GM18505 (cell line): ENCODE measurements around the gene ADAMTS5.

ENCODE experiments used
- ATAC-seq: cut with Tn5 transposase; IDR thresholded peaks from one replicate; pipeline ENCODE4 v1.9.1; 2021; ENCODE audit not compliant: unreplicated experiment
- POLR2A ChIP-seq: IDR thresholded peaks from 4 replicates; pipeline ENCODE4 v1.6.1; 2011; ENCODE audit warnings: borderline replicate concordance; ENCODE audit not compliant: insufficient read depth, insufficient read length; ENCODE audit errors: extremely low read depth

Gene ADAMTS5

GRCh38 chr21:26888931-26889330 is 78.0 kb downstream of the ADAMTS5 start:
- no peak for TF ChIP-seq POLR2A
- no peak for ATAC-seq

- TF ChIP-seq POLR2A = no peak
- no peak for ATAC-seq
These were observed 78.6 kb downstream of the ADAMTS5 start for GRCh38 chr21:26888256-26888655.

- TF ChIP-seq POLR2A = no peak
- no peak for ATAC-seq
These were observed 79.6 kb downstream of the ADAMTS5 start for GRCh38 chr21:26887251-26887650.

- no peak for TF ChIP-seq POLR2A
These were observed 82.5 kb downstream of the ADAMTS5 start for GRCh38 chr21:26884436-26884835.

GRCh38 chr21:26883768-26884167 is 83.1 kb downstream of the ADAMTS5 start:
- no peak for TF ChIP-seq POLR2A

More at GRCh38 chr21:26884436-26884835, 82.5 kb downstream of the ADAMTS5 start:
- no peak for ATAC-seq

GRCh38 chr21:26881504-26882228 is 85.2 kb downstream of the ADAMTS5 start:
- TF ChIP-seq POLR2A = no peak
- no peak for ATAC-seq

More at GRCh38 chr21:26883768-26884167, 83.1 kb downstream of the ADAMTS5 start:
- ATAC-seq = no peak

- no peak for TF ChIP-seq POLR2A
- ATAC-seq = no peak
These were observed 89.9 kb downstream of the ADAMTS5 start for GRCh38 chr21:26877018-26877417.

- ATAC-seq = no peak
- no peak for TF ChIP-seq POLR2A
These were observed 92.5 kb downstream of the ADAMTS5 start for GRCh38 chr21:26874347-26874746.
